ENCODE results near the gene SLC15A3. TPM values are rescaled to one million over a fixed set of nuclear protein-coding genes. Genes with fewer than 3 reads are reported as not detected.

Gene SLC15A3
- polyA plus RNA-seq, 4 donors: 4.5 to 26.0 (median 11.3) TPM

GRCh38 chr11:60941371-60942119, 10.4 kb downstream of the SLC15A3 start:
- Histone ChIP-seq H3K9me3 (ENCODE audit: control insufficient read depth in 2 of 2, insufficient read depth in 1 of 2, low read depth in 1 of 2, low read length in 1 of 2) (no peaks in the 10 kb centered on the region), H3K27me3 (ENCODE audit: control insufficient read depth in 3 of 3, insufficient read depth in 3 of 3, low read length in 3 of 3) (peaks cover 0 to 3% (median 0%) of the 10 kb centered on the region in 3 donors), H3K27ac (ENCODE audit: low read depth in 1 of 3, low read length in 2 of 3) (no peak overlapping the region), H3K36me3 (ENCODE audit: control insufficient read depth in 3 of 3, insufficient read depth in 2 of 3, low read depth in 1 of 3, low read length in 3 of 3) (peaks cover 0 to 34% (median 0%) of the 10 kb centered on the region in 3 donors), H3K4me3 (ENCODE audit: low read depth in 1 of 3, low read length in 3 of 3) (no peak overlapping the region), H3K4me1 (ENCODE audit: control insufficient read depth in 3 of 3, insufficient read depth in 2 of 3, low read depth in 1 of 3, low read length in 2 of 3) (peaks cover 0 to 10% (median 0%) of the 10 kb centered on the region in 3 donors)
- DNase-seq (no peak), FAIRE-seq (no peak)
- 73 to 85% (median 85%) methylated on average over 6 of the region's 6 CpGs for WGBS, 3 donors

- Histone ChIP-seq H3K36me3 (ENCODE audit: control insufficient read depth in 3 of 3, insufficient read depth in 2 of 3, low read depth in 1 of 3, low read length in 3 of 3) (peaks cover 0 to 44% (median 0%) of the 10 kb centered on the region in 3 donors), H3K27me3 (ENCODE audit: control insufficient read depth in 3 of 3, insufficient read depth in 3 of 3, low read length in 3 of 3) (peaks cover 0 to under 1% (median 0%) of the 10 kb centered on the region in 3 donors), H3K4me3 (ENCODE audit: low read depth in 1 of 3, low read length in 3 of 3) (no peak overlapping the region), H3K4me1 (ENCODE audit: control insufficient read depth in 3 of 3, insufficient read depth in 2 of 3, low read depth in 1 of 3, low read length in 2 of 3) (peaks cover 0 to 10% (median 0%) of the 10 kb centered on the region in 3 donors), H3K27ac (ENCODE audit: low read depth in 1 of 3, low read length in 2 of 3) (no peak overlapping the region), H3K9me3 (ENCODE audit: control insufficient read depth in 2 of 2, insufficient read depth in 1 of 2, low read depth in 1 of 2, low read length in 1 of 2) (no peaks in the 10 kb centered on the region)
- FAIRE-seq: no peak
- 54 to 59% (median 58%) methylated on average over 2 of the region's 2 CpGs for WGBS, 3 donors
- DNase-seq: peak in 1 of 2 donors; percentile 73
Measured at GRCh38 chr11:60939855-60940254, 12.1 kb downstream of the SLC15A3 start.

- FAIRE-seq (no peak), DNase-seq (no peak)
- Histone ChIP-seq H3K36me3 (ENCODE audit: control insufficient read depth in 3 of 3, insufficient read depth in 2 of 3, low read depth in 1 of 3, low read length in 3 of 3) (peaks cover 0 to 44% (median 0%) of the 10 kb centered on the region in 3 donors), H3K27me3 (ENCODE audit: control insufficient read depth in 3 of 3, insufficient read depth in 3 of 3, low read length in 3 of 3) (no peaks in the 10 kb centered on the region), H3K9me3 (ENCODE audit: control insufficient read depth in 2 of 2, insufficient read depth in 1 of 2, low read depth in 1 of 2, low read length in 1 of 2) (no peaks in the 10 kb centered on the region), H3K4me1 (ENCODE audit: control insufficient read depth in 3 of 3, insufficient read depth in 2 of 3, low read depth in 1 of 3, low read length in 2 of 3) (peaks cover 0 to 10% (median 0%) of the 10 kb centered on the region in 3 donors), H3K27ac (ENCODE audit: low read depth in 1 of 3, low read length in 2 of 3) (no peak overlapping the region), H3K4me3 (ENCODE audit: low read depth in 1 of 3, low read length in 3 of 3) (no peak overlapping the region)
- 94 to 98% (median 94%) methylated on average over 7 of the region's 7 CpGs for WGBS, 3 donors
Measured at GRCh38 chr11:60939301-60939700, 12.7 kb downstream of the SLC15A3 start.

- Histone ChIP-seq H3K4me3 (ENCODE audit: low read depth in 1 of 3, low read length in 3 of 3) (no peak overlapping the region), H3K27ac (ENCODE audit: low read depth in 1 of 3, low read length in 2 of 3) (no peak overlapping the region), H3K27me3 (ENCODE audit: control insufficient read depth in 3 of 3, insufficient read depth in 3 of 3, low read length in 3 of 3) (no peaks in the 10 kb centered on the region), H3K4me1 (ENCODE audit: control insufficient read depth in 3 of 3, insufficient read depth in 2 of 3, low read depth in 1 of 3, low read length in 2 of 3) (peaks cover 0 to 10% (median 0%) of the 10 kb centered on the region in 3 donors), H3K36me3 (ENCODE audit: control insufficient read depth in 3 of 3, insufficient read depth in 2 of 3, low read depth in 1 of 3, low read length in 3 of 3) (peaks cover 0 to 46% (median 0%) of the 10 kb centered on the region in 3 donors), H3K9me3 (ENCODE audit: control insufficient read depth in 2 of 2, insufficient read depth in 1 of 2, low read depth in 1 of 2, low read length in 1 of 2) (no peaks in the 10 kb centered on the region)
- DNase-seq (no peak), FAIRE-seq (no peak)
- WGBS, 3 donors: 88 to 96% (median 95%) methylated on average over 9 of the region's 9 CpGs
Measured at GRCh38 chr11:60938500-60938899, 13.5 kb downstream of the SLC15A3 start.

GRCh38 chr11:60937811-60938210, 14.2 kb downstream of the SLC15A3 start:
- DNase-seq: no peak
- Histone ChIP-seq H3K4me3 (ENCODE audit: low read depth in 1 of 3, low read length in 3 of 3) (no peak overlapping the region), H3K36me3 (ENCODE audit: control insufficient read depth in 3 of 3, insufficient read depth in 2 of 3, low read depth in 1 of 3, low read length in 3 of 3) (peaks cover 0 to 45% (median 0%) of the 10 kb centered on the region in 3 donors), H3K27me3 (ENCODE audit: control insufficient read depth in 3 of 3, insufficient read depth in 3 of 3, low read length in 3 of 3) (no peaks in the 10 kb centered on the region), H3K4me1 (ENCODE audit: control insufficient read depth in 3 of 3, insufficient read depth in 2 of 3, low read depth in 1 of 3, low read length in 2 of 3) (peaks cover 0 to 10% (median 0%) of the 10 kb centered on the region in 3 donors), H3K9me3 (ENCODE audit: control insufficient read depth in 2 of 2, insufficient read depth in 1 of 2, low read depth in 1 of 2, low read length in 1 of 2) (no peaks in the 10 kb centered on the region), H3K27ac (ENCODE audit: low read depth in 1 of 3, low read length in 2 of 3) (no peak overlapping the region)
- WGBS, 3 donors: 84 to 92% (median 91%) methylated on average over 8 of the region's 8 CpGs
- FAIRE-seq: no peak

- Histone ChIP-seq H3K36me3 (ENCODE audit: control insufficient read depth in 3 of 3, insufficient read depth in 2 of 3, low read depth in 1 of 3, low read length in 3 of 3) (peaks cover 0 to 44% (median 0%) of the 10 kb centered on the region in 3 donors), H3K27me3 (ENCODE audit: control insufficient read depth in 3 of 3, insufficient read depth in 3 of 3, low read length in 3 of 3) (no peaks in the 10 kb centered on the region), H3K4me1 (ENCODE audit: control insufficient read depth in 3 of 3, insufficient read depth in 2 of 3, low read depth in 1 of 3, low read length in 2 of 3) (peaks cover 0 to 10% (median 0%) of the 10 kb centered on the region in 3 donors), H3K9me3 (ENCODE audit: control insufficient read depth in 2 of 2, insufficient read depth in 1 of 2, low read depth in 1 of 2, low read length in 1 of 2) (no peaks in the 10 kb centered on the region), H3K27ac (ENCODE audit: low read depth in 1 of 3, low read length in 2 of 3) (no peak overlapping the region), H3K4me3 (ENCODE audit: low read depth in 1 of 3, low read length in 3 of 3) (no peak overlapping the region)
- whole genome bisulfite sequencing, 3 donors: 69 to 78% (median 72%) methylated on average over 12 of the region's 12 CpGs
- FAIRE-seq: no peak
- DNase-seq: no peak
Measured at GRCh38 chr11:60937144-60937527, 14.8 kb downstream of the SLC15A3 start.

GRCh38 chr11:60936467-60937143, 15.4 kb downstream of the SLC15A3 start:
- peak overlapping the region in 1 of 3 donors; percentile 11 for H3K27ac ChIP-seq (ENCODE audit: low read depth in 1 of 3, low read length in 2 of 3)
- FAIRE-seq (no peak), DNase-seq (no peak)
- H3K4me3 ChIP-seq (ENCODE audit: low read depth in 1 of 3, low read length in 3 of 3): no peak overlapping the region
- H3K27me3 ChIP-seq (ENCODE audit: control insufficient read depth in 3 of 3, insufficient read depth in 3 of 3, low read length in 3 of 3): no peaks in the 10 kb centered on the region
- no peaks in the 10 kb centered on the region for H3K9me3 ChIP-seq (ENCODE audit: control insufficient read depth in 2 of 2, insufficient read depth in 1 of 2, low read depth in 1 of 2, low read length in 1 of 2)
- peaks cover 0 to 48% (median 0%) of the 10 kb centered on the region in 3 donors for H3K36me3 ChIP-seq (ENCODE audit: control insufficient read depth in 3 of 3, insufficient read depth in 2 of 3, low read depth in 1 of 3, low read length in 3 of 3)
- 83 to 90% (median 86%) methylated on average over 16 to 18 of the region's 18 CpGs for WGBS, 3 donors
- H3K4me1 ChIP-seq (ENCODE audit: control insufficient read depth in 3 of 3, insufficient read depth in 2 of 3, low read depth in 1 of 3, low read length in 2 of 3): peaks cover 0 to 10% (median 0%) of the 10 kb centered on the region in 3 donors

GRCh38 chr11:60935676-60936442, 16.1 kb downstream of the SLC15A3 start:
- 79 to 89% (median 87%) methylated on average over 27 of the region's 27 CpGs for WGBS, 3 donors
- H3K36me3 ChIP-seq (ENCODE audit: control insufficient read depth in 3 of 3, insufficient read depth in 2 of 3, low read depth in 1 of 3, low read length in 3 of 3): peaks cover 0 to 50% (median 0%) of the 10 kb centered on the region in 3 donors
- H3K4me1 ChIP-seq (ENCODE audit: control insufficient read depth in 3 of 3, insufficient read depth in 2 of 3, low read depth in 1 of 3, low read length in 2 of 3): peaks cover 0 to 10% (median 0%) of the 10 kb centered on the region in 3 donors
- H3K9me3 ChIP-seq (ENCODE audit: control insufficient read depth in 2 of 2, insufficient read depth in 1 of 2, low read depth in 1 of 2, low read length in 1 of 2): no peaks in the 10 kb centered on the region
- H3K27ac ChIP-seq (ENCODE audit: low read depth in 1 of 3, low read length in 2 of 3): no peak overlapping the region
- no peaks in the 10 kb centered on the region for H3K27me3 ChIP-seq (ENCODE audit: control insufficient read depth in 3 of 3, insufficient read depth in 3 of 3, low read length in 3 of 3)
- H3K4me3 ChIP-seq (ENCODE audit: low read depth in 1 of 3, low read length in 3 of 3): no peak overlapping the region
- DNase-seq: no peak
- no peak for FAIRE-seq

Measured in small intestine (tissue), 7 donors.